Tibial artery (tissue), 4 donors: ENCODE results near the gene ANXA3.

Experiments used
- DNase-seq, 2 donors: peaks; one replicate each; pipeline ENCODE4 v3.0.0-alpha.2; 2019
- H3K27ac ChIP-seq, 2 donors: fragments of 200-600 bp; sonication (generic) in 1 of 2; 1 replicate in 1 of 2; 2 replicates in 1 of 2; pipeline ENCODE4 v1.5.1; 2018 to 2019; ENCODE audit warnings: mild to moderate bottlenecking in 1 of 2
- H3K27me3 ChIP-seq, 2 donors: fragments of 200-600 bp; sonication (generic) in 1 of 2; one replicate each; pipeline versions ENCODE4 v1.5.1 to v1.6.0; 2016 to 2019
- H3K36me3 ChIP-seq, 3 donors: fragments of 200-600 bp; sonication (generic) in 2 of 3; one replicate each; pipeline ENCODE4 v1.5.1; 2016 to 2019; ENCODE audit warnings: mild to moderate bottlenecking in 2 of 3
- H3K4me1 ChIP-seq, 4 donors: fragments of 200-600 bp; sonication (generic) in 2 of 4; 1 replicate in 3 of 4; 2 replicates in 1 of 4; pipeline ENCODE4 v1.5.1; 2016 to 2019
- H3K4me3 ChIP-seq, 2 donors: fragments of 200-600 bp; sonication (generic) in 1 of 2; 1 replicate in 1 of 2; 2 replicates in 1 of 2; pipeline ENCODE4 v1.5.1; 2018 to 2019; ENCODE audit warnings: mild to moderate bottlenecking in 2 of 2
- H3K9me3 ChIP-seq, 3 donors: fragments of 200-600 bp; sonication (generic) in 1 of 3; one replicate each; pipeline ENCODE4 v1.5.1; 2016 to 2019
- CTCF ChIP-seq, 2 experiments: fragments of 200-600 bp in 1 of 2; fragments of 450-650 bp in 1 of 2; IDR thresholded peaks; one replicate each; pipeline ENCODE4 v1.5.1; 2017 to 2019; ENCODE audit warnings: antibody characterized with exemption in 2 of 2, mild to moderate bottlenecking in 1 of 2, moderate library complexity in 1 of 2
- intact Hi-C: fragments of 100-400 bp; cut with DNase I; formaldehyde crosslinking; loops from one replicate; pipeline ENCODE4 v1.15.0; 2023; ENCODE audit warnings: low total_unique reads

ANXA3 gene

GRCh38 chr4:78512357-78512920, 39.1 kb upstream of the ANXA3 start:
- DNase-seq, result no peak
- H3K27ac ChIP-seq, result no peak overlapping the region
- TF ChIP-seq CTCF (IDR thresholded peaks at IDR 0.05), result no peak
- intact Hi-C loops, result loop anchor here (10.0 kb wide), 1 partner anchor 548 kb away; no protein-coding TSS in a partner anchor
- no peak overlapping the region for H3K4me3 ChIP-seq
- H3K27me3 ChIP-seq, result no peaks in the 10 kb centered on the region
- H3K9me3 ChIP-seq, result no peaks in the 10 kb centered on the region
- H3K36me3 ChIP-seq, result no peaks in the 10 kb centered on the region
- H3K4me1 ChIP-seq, result no peaks in the 10 kb centered on the region

GRCh38 chr4:78513411-78513975, 38.1 kb upstream of the ANXA3 start:
- no peak overlapping the region for H3K27ac ChIP-seq
- H3K36me3 ChIP-seq, result no peaks in the 10 kb centered on the region
- TF ChIP-seq CTCF (IDR thresholded peaks at IDR 0.05), result no peak
- intact Hi-C loops, result loop anchor here (10.0 kb wide), 1 partner anchor 549 kb away; no protein-coding TSS in a partner anchor
- H3K4me3 ChIP-seq, result no peak overlapping the region
- no peaks in the 10 kb centered on the region for H3K9me3 ChIP-seq
- DNase-seq, result no peak
- no peaks in the 10 kb centered on the region for H3K27me3 ChIP-seq
- H3K4me1 ChIP-seq, result no peaks in the 10 kb centered on the region

- TF ChIP-seq CTCF (IDR thresholded peaks at IDR 0.05), result peak; percentile 40 to 50
- no peaks in the 10 kb centered on the region for H3K4me1 ChIP-seq
- intact Hi-C loops, result loop anchor here (10.0 kb wide), 1 partner anchor 552 kb away; no protein-coding TSS in a partner anchor
- no peaks in the 10 kb centered on the region for H3K27me3 ChIP-seq
- no peak for DNase-seq
- no peaks in the 10 kb centered on the region for H3K36me3 ChIP-seq
- no peaks in the 10 kb centered on the region for H3K9me3 ChIP-seq
- H3K27ac ChIP-seq, result no peak overlapping the region
- H3K4me3 ChIP-seq, result no peak overlapping the region
Observed at GRCh38 chr4:78517050-78517652, 34.4 kb upstream of the ANXA3 start.

- Histone ChIP-seq H3K36me3 (no peaks in the 10 kb centered on the region), H3K4me3 (no peak overlapping the region), H3K27me3 (no peaks in the 10 kb centered on the region), H3K27ac (no peak overlapping the region), H3K9me3 (no peaks in the 10 kb centered on the region), H3K4me1 (no peaks in the 10 kb centered on the region)
- intact Hi-C loops, result loop anchor here (10.0 kb wide), 1 partner anchor 554 kb away; no protein-coding TSS in a partner anchor
- DNase-seq, result no peak
- TF ChIP-seq CTCF (IDR thresholded peaks at IDR 0.05), result no peak
Observed at GRCh38 chr4:78518561-78518960, 33.0 kb upstream of the ANXA3 start.

- intact Hi-C loops, result loop anchor here (10.0 kb wide), 1 partner anchor 555 kb away; no protein-coding TSS in a partner anchor
- no peaks in the 10 kb centered on the region for H3K36me3 ChIP-seq
- no peak for TF ChIP-seq CTCF (IDR thresholded peaks at IDR 0.05)
- H3K4me1 ChIP-seq, result no peaks in the 10 kb centered on the region
- no peak overlapping the region for H3K27ac ChIP-seq
- no peak for DNase-seq
- H3K9me3 ChIP-seq, result no peaks in the 10 kb centered on the region
- no peaks in the 10 kb centered on the region for H3K27me3 ChIP-seq
- no peak overlapping the region for H3K4me3 ChIP-seq
Observed at GRCh38 chr4:78519962-78520361, 31.6 kb upstream of the ANXA3 start.
